Measurements from ENCODE around the gene SNW1.

Gene SNW1

DNA sequence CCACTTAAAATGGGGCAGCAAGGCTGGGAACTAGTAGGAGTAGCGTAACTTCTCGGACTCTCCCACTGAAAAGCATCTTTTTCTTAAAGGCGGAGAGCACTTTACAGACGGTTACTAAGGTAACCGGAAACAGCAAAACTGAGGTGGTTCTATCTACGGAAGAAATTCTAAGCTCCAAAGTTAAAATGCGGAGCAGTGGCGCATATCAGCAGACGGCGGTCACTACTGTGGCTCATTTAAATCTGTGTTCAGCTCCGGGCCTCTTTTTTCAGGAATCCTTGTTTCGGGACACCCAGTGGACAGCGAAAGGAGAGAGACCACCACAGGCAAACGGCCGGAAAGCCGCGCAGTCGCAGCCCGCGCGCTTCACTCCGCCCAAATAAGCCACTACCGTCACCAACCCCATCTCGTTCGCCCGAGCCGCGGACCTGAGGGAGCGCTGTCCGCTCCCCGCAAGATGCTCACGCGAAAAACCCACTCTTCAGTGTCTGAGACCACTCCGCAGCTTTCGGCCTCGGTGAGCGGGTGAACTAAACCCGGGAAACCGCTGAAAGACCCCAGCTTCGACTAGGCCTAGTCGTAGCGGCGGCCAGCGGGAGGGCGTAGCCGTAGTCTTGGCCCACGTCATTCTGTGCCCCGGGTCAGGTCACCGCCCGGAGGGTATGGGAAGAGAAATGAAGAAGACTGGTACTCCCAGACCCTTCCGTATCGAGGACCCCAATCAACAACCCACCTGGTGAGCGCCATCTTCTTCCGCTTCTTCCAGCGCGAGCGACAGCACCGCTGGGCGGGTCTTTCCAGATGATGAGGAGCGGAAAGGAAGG, at the start of gene SNW1:
TSS of gene SNW1 (minus strand) at position 776 of the 824 bp plus-strand sequence. CDS start at position 747, 29 bp downstream.
- TF ChIP-seq RAD21 (IDR thresholded peaks at IDR 0.05; ENCODE audit: low read depth) (no peak), YY1 (IDR thresholded peaks at IDR 0.05; ENCODE audit: low read depth) (peak; percentile 92), EP300 (IDR thresholded peaks at IDR 0.05; ENCODE audit: borderline replicate concordance) (0 out of 2 replicates have a peak, but pooled peaks have one; percentile 15), TAF1 (IDR thresholded peaks at IDR 0.05; ENCODE audit: low read depth) (peak; percentile 72)
- TF ChIP-seq, protein P1, sequence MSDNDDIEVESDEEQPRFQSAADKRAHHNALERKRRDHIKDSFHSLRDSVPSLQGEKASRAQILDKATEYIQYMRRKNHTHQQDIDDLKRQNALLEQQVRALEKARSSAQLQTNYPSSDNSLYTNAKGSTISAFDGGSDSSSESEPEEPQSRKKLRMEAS (IDR thresholded peaks at IDR 0.05) = peak; percentile 32; the same call in 1 of the 2 replicates

DNA sequence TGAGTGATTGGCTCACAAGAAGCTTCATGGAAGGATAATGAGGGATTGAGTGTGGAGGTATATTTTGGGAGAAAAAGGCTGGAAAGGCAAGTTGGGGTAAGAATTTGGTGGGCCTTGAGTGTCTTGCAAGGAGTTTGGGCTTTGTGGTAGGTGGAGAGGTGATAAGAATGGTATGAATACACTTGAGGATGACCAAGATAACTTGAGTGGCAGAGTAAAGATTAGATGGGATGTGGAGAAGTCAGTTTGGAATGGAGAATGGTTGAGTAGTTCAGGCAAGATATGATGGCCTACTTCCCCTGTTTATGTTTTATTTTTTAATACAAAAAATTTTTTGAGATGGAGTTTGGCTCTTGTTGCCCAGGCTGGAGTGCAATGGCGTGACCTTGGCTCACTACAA, 48.1 kb upstream of the SNW1 start:
- no peak for TF ChIP-seq ZBTB7A (IDR thresholded peaks at IDR 0.05; ENCODE audit: low read depth)
- TF ChIP-seq NFIC (IDR thresholded peaks at IDR 0.05) = no peak
- TF ChIP-seq TAF1 (IDR thresholded peaks at IDR 0.05; ENCODE audit: low read depth) = no peak
- no peak for TF ChIP-seq TEAD4 (IDR thresholded peaks at IDR 0.05)
- TF ChIP-seq, protein P2, sequence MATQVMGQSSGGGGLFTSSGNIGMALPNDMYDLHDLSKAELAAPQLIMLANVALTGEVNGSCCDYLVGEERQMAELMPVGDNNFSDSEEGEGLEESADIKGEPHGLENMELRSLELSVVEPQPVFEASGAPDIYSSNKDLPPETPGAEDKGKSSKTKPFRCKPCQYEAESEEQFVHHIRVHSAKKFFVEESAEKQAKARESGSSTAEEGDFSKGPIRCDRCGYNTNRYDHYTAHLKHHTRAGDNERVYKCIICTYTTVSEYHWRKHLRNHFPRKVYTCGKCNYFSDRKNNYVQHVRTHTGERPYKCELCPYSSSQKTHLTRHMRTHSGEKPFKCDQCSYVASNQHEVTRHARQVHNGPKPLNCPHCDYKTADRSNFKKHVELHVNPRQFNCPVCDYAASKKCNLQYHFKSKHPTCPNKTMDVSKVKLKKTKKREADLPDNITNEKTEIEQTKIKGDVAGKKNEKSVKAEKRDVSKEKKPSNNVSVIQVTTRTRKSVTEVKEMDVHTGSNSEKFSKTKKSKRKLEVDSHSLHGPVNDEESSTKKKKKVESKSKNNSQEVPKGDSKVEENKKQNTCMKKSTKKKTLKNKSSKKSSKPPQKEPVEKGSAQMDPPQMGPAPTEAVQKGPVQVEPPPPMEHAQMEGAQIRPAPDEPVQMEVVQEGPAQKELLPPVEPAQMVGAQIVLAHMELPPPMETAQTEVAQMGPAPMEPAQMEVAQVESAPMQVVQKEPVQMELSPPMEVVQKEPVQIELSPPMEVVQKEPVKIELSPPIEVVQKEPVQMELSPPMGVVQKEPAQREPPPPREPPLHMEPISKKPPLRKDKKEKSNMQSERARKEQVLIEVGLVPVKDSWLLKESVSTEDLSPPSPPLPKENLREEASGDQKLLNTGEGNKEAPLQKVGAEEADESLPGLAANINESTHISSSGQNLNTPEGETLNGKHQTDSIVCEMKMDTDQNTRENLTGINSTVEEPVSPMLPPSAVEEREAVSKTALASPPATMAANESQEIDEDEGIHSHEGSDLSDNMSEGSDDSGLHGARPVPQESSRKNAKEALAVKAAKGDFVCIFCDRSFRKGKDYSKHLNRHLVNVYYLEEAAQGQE (IDR thresholded peaks at IDR 0.05; ENCODE audit: low read depth) = no peak
- no peak for TF ChIP-seq EP300 (IDR thresholded peaks at IDR 0.05; ENCODE audit: borderline replicate concordance)
- no peak for TF ChIP-seq FOXM1 (IDR thresholded peaks at IDR 0.05; ENCODE audit: borderline replicate concordance, low read depth)
- no peak for TF ChIP-seq EGR1 (IDR thresholded peaks at IDR 0.05)
- TF ChIP-seq, protein P3, sequence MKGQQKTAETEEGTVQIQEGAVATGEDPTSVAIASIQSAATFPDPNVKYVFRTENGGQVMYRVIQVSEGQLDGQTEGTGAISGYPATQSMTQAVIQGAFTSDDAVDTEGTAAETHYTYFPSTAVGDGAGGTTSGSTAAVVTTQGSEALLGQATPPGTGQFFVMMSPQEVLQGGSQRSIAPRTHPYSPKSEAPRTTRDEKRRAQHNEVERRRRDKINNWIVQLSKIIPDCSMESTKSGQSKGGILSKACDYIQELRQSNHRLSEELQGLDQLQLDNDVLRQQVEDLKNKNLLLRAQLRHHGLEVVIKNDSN (IDR thresholded peaks at IDR 0.05) = no peak
- TF ChIP-seq YY1 (IDR thresholded peaks at IDR 0.05; ENCODE audit: low read depth) = no peak
- TF ChIP-seq, protein P1 (IDR thresholded peaks at IDR 0.05) = no peak
- no peak for TF ChIP-seq CREB1 (IDR thresholded peaks at IDR 0.05; ENCODE audit: low read depth)
- no peak for TF ChIP-seq CEBPB (IDR thresholded peaks at IDR 0.05)
- no peak for TF ChIP-seq TCF12 (IDR thresholded peaks at IDR 0.05; ENCODE audit: low read depth)
- TF ChIP-seq RAD21 (IDR thresholded peaks at IDR 0.05; ENCODE audit: low read depth) = no peak

DNA sequence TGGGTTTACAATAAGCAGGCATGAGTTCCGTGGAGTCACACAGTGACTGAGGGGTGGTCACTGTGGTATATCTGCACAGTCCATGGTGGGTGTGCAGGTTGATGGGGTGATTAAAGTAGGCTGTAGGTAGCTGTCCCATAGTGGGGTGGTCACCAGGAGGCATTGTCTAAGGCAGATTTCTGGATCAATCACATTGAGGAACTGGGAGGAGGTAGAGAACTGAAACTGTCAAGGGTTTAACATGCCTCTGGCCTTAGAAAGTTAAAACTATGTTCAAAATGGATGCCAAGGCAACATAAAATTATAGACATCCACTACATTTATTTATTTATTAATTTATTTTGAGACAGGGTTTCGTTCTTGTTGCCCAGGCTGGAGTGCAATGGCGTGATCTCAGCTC, 47.3 kb upstream of the SNW1 start:
- TF ChIP-seq ZBTB7A (IDR thresholded peaks at IDR 0.05; ENCODE audit: low read depth) (no peak), TCF12 (IDR thresholded peaks at IDR 0.05; ENCODE audit: low read depth) (no peak), CREB1 (IDR thresholded peaks at IDR 0.05; ENCODE audit: low read depth) (no peak), EP300 (IDR thresholded peaks at IDR 0.05; ENCODE audit: borderline replicate concordance) (no peak), CEBPB (IDR thresholded peaks at IDR 0.05) (no peak), FOXM1 (IDR thresholded peaks at IDR 0.05; ENCODE audit: borderline replicate concordance, low read depth) (no peak), YY1 (IDR thresholded peaks at IDR 0.05; ENCODE audit: low read depth) (no peak)
- TF ChIP-seq, protein P3 (IDR thresholded peaks at IDR 0.05) = no peak

DNA sequence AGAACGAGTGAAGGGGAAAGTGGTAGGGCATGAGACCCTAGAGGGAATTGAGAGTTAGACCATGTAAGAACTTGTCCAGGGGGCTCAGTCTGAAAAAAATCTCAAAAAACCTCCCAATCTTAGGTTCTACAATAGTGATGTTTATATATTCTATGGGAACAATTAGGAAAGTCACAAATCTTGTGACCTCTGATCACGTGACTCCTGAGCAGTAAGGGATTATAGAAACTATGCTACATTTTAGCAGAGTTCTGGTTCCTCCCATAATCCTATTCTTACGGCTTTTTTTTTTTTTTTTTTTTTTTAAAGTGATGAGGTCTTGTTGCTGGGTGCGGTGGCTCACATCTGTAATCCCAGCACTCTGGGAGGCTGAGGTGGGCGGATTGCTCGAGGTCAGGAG, 44.8 kb upstream of the SNW1 start:
- TF ChIP-seq EP300 (IDR thresholded peaks at IDR 0.05; ENCODE audit: borderline replicate concordance) (no peak), FOXM1 (IDR thresholded peaks at IDR 0.05; ENCODE audit: borderline replicate concordance, low read depth) (no peak), TAF1 (IDR thresholded peaks at IDR 0.05; ENCODE audit: low read depth) (no peak), NFIC (IDR thresholded peaks at IDR 0.05) (no peak), EGR1 (IDR thresholded peaks at IDR 0.05) (no peak), CREB1 (IDR thresholded peaks at IDR 0.05; ENCODE audit: low read depth) (no peak)
- TF ChIP-seq, protein P2 (IDR thresholded peaks at IDR 0.05; ENCODE audit: low read depth) = no peak

DNA sequence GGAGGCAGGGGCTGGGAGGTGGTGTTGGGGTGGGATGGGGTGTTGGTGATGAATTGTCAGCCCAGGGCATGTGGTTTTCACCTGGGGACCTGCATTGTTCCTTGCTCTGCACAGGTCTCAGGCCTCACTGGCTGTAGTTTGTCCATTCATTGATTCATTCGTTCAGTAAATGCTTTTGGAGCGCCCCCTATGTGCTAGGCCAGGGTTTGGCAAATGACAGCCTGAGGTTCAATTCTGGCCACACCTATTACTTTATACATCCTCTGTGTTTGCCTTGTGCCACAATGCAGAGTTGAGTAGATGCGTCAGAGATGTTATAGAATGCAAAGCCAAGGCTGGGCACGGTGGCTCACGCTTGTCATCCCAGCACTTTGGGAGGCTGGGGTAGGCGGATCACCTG, 43.6 kb upstream of the SNW1 start:
- no peak for TF ChIP-seq CREB1 (IDR thresholded peaks at IDR 0.05; ENCODE audit: low read depth)
- TF ChIP-seq RAD21 (IDR thresholded peaks at IDR 0.05; ENCODE audit: low read depth) = peak; percentile 41

DNA sequence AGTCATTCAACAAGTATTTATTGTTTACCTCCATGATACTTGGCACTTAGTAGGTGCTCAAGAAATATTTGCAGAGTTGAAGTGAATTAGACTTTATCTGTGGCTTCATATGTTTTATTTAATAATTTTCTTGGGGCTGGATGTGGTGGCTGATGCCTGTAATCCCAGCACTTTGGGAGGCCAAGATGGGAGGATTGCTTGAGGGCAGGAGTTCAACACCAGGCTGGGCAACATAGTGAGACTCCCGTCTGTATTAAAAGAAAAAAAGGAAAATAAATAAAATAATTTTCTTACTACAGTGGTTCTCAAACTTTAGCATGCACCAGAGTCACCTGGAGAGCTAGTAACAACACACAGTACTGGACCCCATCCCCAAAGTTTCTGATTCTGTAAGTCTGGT, 39.9 kb upstream of the SNW1 start:
- TF ChIP-seq EGR1 (IDR thresholded peaks at IDR 0.05) (no peak), EP300 (IDR thresholded peaks at IDR 0.05; ENCODE audit: borderline replicate concordance) (no peak), ZBTB7A (IDR thresholded peaks at IDR 0.05; ENCODE audit: low read depth) (no peak), RAD21 (IDR thresholded peaks at IDR 0.05; ENCODE audit: low read depth) (no peak), CREB1 (IDR thresholded peaks at IDR 0.05; ENCODE audit: low read depth) (no peak), TEAD4 (IDR thresholded peaks at IDR 0.05) (no peak), TCF12 (IDR thresholded peaks at IDR 0.05; ENCODE audit: low read depth) (no peak), NFIC (IDR thresholded peaks at IDR 0.05) (no peak), CEBPB (IDR thresholded peaks at IDR 0.05) (no peak), YY1 (IDR thresholded peaks at IDR 0.05; ENCODE audit: low read depth) (no peak), TAF1 (IDR thresholded peaks at IDR 0.05; ENCODE audit: low read depth) (no peak), FOXM1 (IDR thresholded peaks at IDR 0.05; ENCODE audit: borderline replicate concordance, low read depth) (no peak)
- TF ChIP-seq, protein P3 (IDR thresholded peaks at IDR 0.05) = no peak
- TF ChIP-seq, protein P1 (IDR thresholded peaks at IDR 0.05) = no peak
- TF ChIP-seq, protein P2 (IDR thresholded peaks at IDR 0.05; ENCODE audit: low read depth) = no peak
